ENCODE measurements around the gene ACSF2. TPM values are rescaled to one million over a fixed set of nuclear protein-coding genes. Genes with fewer than 3 reads are reported as not detected.

The ACSF2 gene
- total and polyA plus RNA-seq, 4 donors, result 10.1 to 50.7 (median 24.0) TPM

- H3K27me3 ChIP-seq (ENCODE audit: control insufficient read depth, insufficient read depth, low read length), result no peaks in the 10 kb centered on the region
- no peaks in the 10 kb centered on the region for H3K36me3 ChIP-seq (ENCODE audit: control insufficient read depth, insufficient read depth, low read length)
- H3K27ac ChIP-seq (ENCODE audit: low read depth, low read length), result no peak overlapping the region
- DNase-seq (ENCODE audit: low read depth in 4 of 6, low spot score in 6 of 6), result no peak
- WGBS (ENCODE audit: insufficient coverage), result 83% methylated on average over 1 of the region's 1 CpG
- no peaks in the 10 kb centered on the region for H3K9me3 ChIP-seq (ENCODE audit: control insufficient read depth, insufficient read depth, low read length)
- no peaks in the 10 kb centered on the region for H3K4me1 ChIP-seq (ENCODE audit: control insufficient read depth, insufficient read depth, low read length)
- no peak overlapping the region for H3K4me3 ChIP-seq (ENCODE audit: low read depth, low read length)
These were observed 19.8 kb downstream of the ACSF2 start for GRCh38 chr17:50445730-50446325.

DNA sequence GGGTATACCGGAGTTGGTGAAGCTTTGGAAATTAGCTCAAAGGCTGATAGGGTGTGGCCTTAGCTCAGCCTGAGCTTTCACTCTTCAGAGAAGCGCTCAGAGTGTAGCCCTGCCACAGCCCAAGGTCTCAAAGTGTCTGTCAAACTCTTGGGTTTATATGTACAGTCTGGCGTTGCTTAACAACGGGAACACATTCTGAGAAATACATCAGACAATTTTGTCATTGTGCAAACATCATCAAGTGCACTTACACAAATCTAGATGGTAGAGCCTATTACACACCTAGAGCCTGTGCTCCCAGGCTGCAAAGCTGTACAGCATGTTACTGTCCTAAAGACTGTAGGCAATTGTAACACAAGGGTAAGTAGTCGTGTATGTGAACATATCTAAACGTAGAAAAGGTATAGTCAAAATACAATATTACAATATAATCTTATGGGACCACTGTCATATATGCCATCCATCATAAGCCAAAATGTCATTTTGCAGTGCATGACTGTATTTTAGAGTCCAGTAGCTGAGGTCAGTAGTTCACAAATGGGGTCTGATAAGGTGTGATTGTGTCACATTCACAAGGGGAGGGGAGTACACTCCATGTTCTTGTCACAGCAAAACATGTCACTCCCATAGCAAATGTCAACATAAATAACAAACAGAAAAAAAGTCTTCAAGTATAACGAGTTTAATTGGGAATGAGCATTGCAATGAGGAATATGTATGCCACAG lies 22.0 kb downstream of the ACSF2 start:
- H3K27me3 ChIP-seq (ENCODE audit: control insufficient read depth, insufficient read depth, low read length), result no peaks in the 10 kb centered on the region
- DNase-seq (ENCODE audit: low read depth in 4 of 6, low spot score in 6 of 6), result no peak
- 93% methylated on average over 4 of the region's 7 CpGs for WGBS (ENCODE audit: insufficient coverage)

DNA sequence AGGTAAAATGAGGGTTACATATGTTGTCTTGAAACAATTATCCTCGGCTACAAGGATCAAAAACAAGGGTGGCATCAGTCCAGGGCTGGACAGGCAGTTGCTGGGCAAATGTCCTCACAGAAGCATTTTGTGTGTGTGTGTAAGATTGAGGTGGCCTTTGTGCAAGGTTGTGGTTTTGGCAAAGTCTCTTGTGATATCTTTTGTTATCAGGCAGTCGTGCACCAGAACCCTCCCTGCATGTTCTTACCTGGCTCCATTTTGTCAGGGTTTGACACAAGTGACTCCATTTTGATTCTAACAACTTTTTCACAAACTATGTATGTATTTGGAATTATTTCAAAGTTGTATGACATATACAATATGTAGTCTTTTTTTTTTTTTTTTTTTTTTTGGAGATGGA lies 22.6 kb downstream of the ACSF2 start:
- no peaks in the 10 kb centered on the region for H3K9me3 ChIP-seq (ENCODE audit: control insufficient read depth, insufficient read depth, low read length)
- H3K36me3 ChIP-seq (ENCODE audit: control insufficient read depth, insufficient read depth, low read length), result no peaks in the 10 kb centered on the region
- H3K4me1 ChIP-seq (ENCODE audit: control insufficient read depth, insufficient read depth, low read length), result no peaks in the 10 kb centered on the region
- 67% methylated on average over 1 of the region's 2 CpGs for WGBS (ENCODE audit: insufficient coverage)
- H3K27ac ChIP-seq (ENCODE audit: low read depth, low read length), result no peak overlapping the region
- no peak for DNase-seq (ENCODE audit: low read depth in 4 of 6, low spot score in 6 of 6)
- no peak overlapping the region for H3K4me3 ChIP-seq (ENCODE audit: low read depth, low read length)
- no peaks in the 10 kb centered on the region for H3K27me3 ChIP-seq (ENCODE audit: control insufficient read depth, insufficient read depth, low read length)

More for the DNA sequence above, 22.0 kb downstream of the ACSF2 start:
- no peaks in the 10 kb centered on the region for H3K4me1 ChIP-seq (ENCODE audit: control insufficient read depth, insufficient read depth, low read length)
- no peak overlapping the region for H3K4me3 ChIP-seq (ENCODE audit: low read depth, low read length)
- H3K27ac ChIP-seq (ENCODE audit: low read depth, low read length), result no peak overlapping the region
- H3K9me3 ChIP-seq (ENCODE audit: control insufficient read depth, insufficient read depth, low read length), result no peaks in the 10 kb centered on the region
- no peaks in the 10 kb centered on the region for H3K36me3 ChIP-seq (ENCODE audit: control insufficient read depth, insufficient read depth, low read length)

- 76% methylated on average over 6 of the region's 7 CpGs for WGBS (ENCODE audit: insufficient coverage)
- Histone ChIP-seq H3K27ac (ENCODE audit: low read depth, low read length) (no peak overlapping the region), H3K4me1 (ENCODE audit: control insufficient read depth, insufficient read depth, low read length) (no peaks in the 10 kb centered on the region), H3K27me3 (ENCODE audit: control insufficient read depth, insufficient read depth, low read length) (no peaks in the 10 kb centered on the region), H3K36me3 (ENCODE audit: control insufficient read depth, insufficient read depth, low read length) (no peaks in the 10 kb centered on the region), H3K4me3 (ENCODE audit: low read depth, low read length) (no peak overlapping the region), H3K9me3 (ENCODE audit: control insufficient read depth, insufficient read depth, low read length) (no peaks in the 10 kb centered on the region)
- DNase-seq (ENCODE audit: low read depth in 4 of 6, low spot score in 6 of 6), result no peak
These were observed 26.1 kb downstream of the ACSF2 start for GRCh38 chr17:50451943-50452629.

DNA sequence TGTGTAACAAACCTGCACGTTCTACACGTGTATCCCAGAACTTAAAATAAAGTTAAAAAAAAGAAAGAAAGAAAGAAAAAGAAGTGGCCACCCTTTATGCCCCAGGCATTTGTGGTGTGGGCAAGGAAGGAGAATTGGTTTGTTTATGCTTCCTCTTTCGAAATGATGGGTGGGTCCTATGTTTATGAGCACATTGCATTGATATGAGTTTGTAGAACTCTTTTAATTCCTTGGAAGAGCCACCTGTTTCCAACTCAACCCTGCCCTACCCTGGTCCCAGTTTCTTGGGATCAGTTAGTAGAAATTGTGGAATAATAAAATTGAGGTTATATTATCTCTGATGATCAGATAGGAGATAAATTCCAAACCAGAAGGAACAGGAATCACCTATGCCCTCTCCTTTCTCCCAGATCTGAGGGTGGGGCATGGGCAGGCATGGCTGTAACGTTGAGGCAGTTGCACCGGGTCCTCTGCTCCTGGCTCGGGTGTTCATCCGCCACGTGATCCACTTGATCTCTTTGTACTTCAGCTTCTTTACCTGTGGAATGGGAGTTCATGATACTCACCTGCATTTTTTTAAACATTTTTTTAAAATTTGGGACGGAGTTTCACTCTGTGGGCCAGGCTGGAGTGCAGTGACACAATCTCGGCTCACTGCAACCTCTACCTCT lies 26.7 kb downstream of the ACSF2 start:
- H3K27ac ChIP-seq (ENCODE audit: low read depth, low read length), result no peak overlapping the region
- no peaks in the 10 kb centered on the region for H3K27me3 ChIP-seq (ENCODE audit: control insufficient read depth, insufficient read depth, low read length)
- H3K36me3 ChIP-seq (ENCODE audit: control insufficient read depth, insufficient read depth, low read length), result no peaks in the 10 kb centered on the region
- H3K4me3 ChIP-seq (ENCODE audit: low read depth, low read length), result no peak overlapping the region
- 100% methylated on average over 2 of the region's 10 CpGs for WGBS (ENCODE audit: insufficient coverage)
- no peaks in the 10 kb centered on the region for H3K4me1 ChIP-seq (ENCODE audit: control insufficient read depth, insufficient read depth, low read length)
- H3K9me3 ChIP-seq (ENCODE audit: control insufficient read depth, insufficient read depth, low read length), result no peaks in the 10 kb centered on the region
- DNase-seq (ENCODE audit: low read depth in 4 of 6, low spot score in 6 of 6), result no peak

- 100% methylated on average over 2 of the region's 3 CpGs for WGBS (ENCODE audit: insufficient coverage)
- no peak overlapping the region for H3K4me3 ChIP-seq (ENCODE audit: low read depth, low read length)
- no peak overlapping the region for H3K27ac ChIP-seq (ENCODE audit: low read depth, low read length)
These were observed 27.9 kb downstream of the ACSF2 start for GRCh38 chr17:50453901-50454300.

DNA sequence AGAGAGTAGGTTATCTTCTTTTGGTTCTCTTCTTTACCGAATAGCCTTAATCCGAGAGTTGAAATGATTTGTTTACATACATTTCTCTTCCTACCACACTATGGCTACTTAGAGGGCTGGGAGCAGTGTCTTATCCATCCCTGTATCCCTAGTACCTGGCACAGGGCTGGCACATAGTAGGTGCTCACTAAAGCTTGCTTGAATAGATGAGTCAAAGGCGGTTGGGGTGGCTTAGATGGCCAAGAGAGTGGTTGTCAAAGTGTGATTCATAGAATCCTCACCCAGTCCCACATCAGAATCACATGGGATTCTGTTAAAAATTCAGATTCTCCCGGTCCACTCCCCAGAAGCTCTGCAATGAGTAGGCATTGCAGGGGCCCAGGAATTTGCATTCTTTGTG lies 31.6 kb downstream of the ACSF2 start:
- Histone ChIP-seq H3K9me3 (ENCODE audit: control insufficient read depth, insufficient read depth, low read length) (no peaks in the 10 kb centered on the region), H3K27me3 (ENCODE audit: control insufficient read depth, insufficient read depth, low read length) (no peaks in the 10 kb centered on the region), H3K4me3 (ENCODE audit: low read depth, low read length) (no peak overlapping the region), H3K4me1 (ENCODE audit: control insufficient read depth, insufficient read depth, low read length) (no peaks in the 10 kb centered on the region), H3K27ac (ENCODE audit: low read depth, low read length) (no peak overlapping the region), H3K36me3 (ENCODE audit: control insufficient read depth, insufficient read depth, low read length) (peaks cover 15% of the 10 kb centered on the region)
- 100% methylated on average over 1 of the region's 4 CpGs for WGBS (ENCODE audit: insufficient coverage)
- DNase-seq (ENCODE audit: low read depth in 4 of 6, low spot score in 6 of 6), result no peak

More at GRCh38 chr17:50453901-50454300, 27.9 kb downstream of the ACSF2 start:
- DNase-seq (ENCODE audit: low read depth in 4 of 6, low spot score in 6 of 6), result no peak
- Histone ChIP-seq H3K4me1 (ENCODE audit: control insufficient read depth, insufficient read depth, low read length) (no peaks in the 10 kb centered on the region), H3K27me3 (ENCODE audit: control insufficient read depth, insufficient read depth, low read length) (no peaks in the 10 kb centered on the region), H3K9me3 (ENCODE audit: control insufficient read depth, insufficient read depth, low read length) (no peaks in the 10 kb centered on the region), H3K36me3 (ENCODE audit: control insufficient read depth, insufficient read depth, low read length) (no peaks in the 10 kb centered on the region)

- Histone ChIP-seq H3K4me1 (ENCODE audit: control insufficient read depth, insufficient read depth, low read length) (no peaks in the 10 kb centered on the region), H3K27me3 (ENCODE audit: control insufficient read depth, insufficient read depth, low read length) (no peaks in the 10 kb centered on the region), H3K27ac (ENCODE audit: low read depth, low read length) (no peak overlapping the region), H3K4me3 (ENCODE audit: low read depth, low read length) (no peak overlapping the region), H3K36me3 (ENCODE audit: control insufficient read depth, insufficient read depth, low read length) (peaks cover 19% of the 10 kb centered on the region), H3K9me3 (ENCODE audit: control insufficient read depth, insufficient read depth, low read length) (no peaks in the 10 kb centered on the region)
- 45% methylated on average over 3 of the region's 3 CpGs for WGBS (ENCODE audit: insufficient coverage)
- no peak for DNase-seq (ENCODE audit: low read depth in 4 of 6, low spot score in 6 of 6)
These were observed 32.3 kb downstream of the ACSF2 start for GRCh38 chr17:50458270-50458669.

DNA sequence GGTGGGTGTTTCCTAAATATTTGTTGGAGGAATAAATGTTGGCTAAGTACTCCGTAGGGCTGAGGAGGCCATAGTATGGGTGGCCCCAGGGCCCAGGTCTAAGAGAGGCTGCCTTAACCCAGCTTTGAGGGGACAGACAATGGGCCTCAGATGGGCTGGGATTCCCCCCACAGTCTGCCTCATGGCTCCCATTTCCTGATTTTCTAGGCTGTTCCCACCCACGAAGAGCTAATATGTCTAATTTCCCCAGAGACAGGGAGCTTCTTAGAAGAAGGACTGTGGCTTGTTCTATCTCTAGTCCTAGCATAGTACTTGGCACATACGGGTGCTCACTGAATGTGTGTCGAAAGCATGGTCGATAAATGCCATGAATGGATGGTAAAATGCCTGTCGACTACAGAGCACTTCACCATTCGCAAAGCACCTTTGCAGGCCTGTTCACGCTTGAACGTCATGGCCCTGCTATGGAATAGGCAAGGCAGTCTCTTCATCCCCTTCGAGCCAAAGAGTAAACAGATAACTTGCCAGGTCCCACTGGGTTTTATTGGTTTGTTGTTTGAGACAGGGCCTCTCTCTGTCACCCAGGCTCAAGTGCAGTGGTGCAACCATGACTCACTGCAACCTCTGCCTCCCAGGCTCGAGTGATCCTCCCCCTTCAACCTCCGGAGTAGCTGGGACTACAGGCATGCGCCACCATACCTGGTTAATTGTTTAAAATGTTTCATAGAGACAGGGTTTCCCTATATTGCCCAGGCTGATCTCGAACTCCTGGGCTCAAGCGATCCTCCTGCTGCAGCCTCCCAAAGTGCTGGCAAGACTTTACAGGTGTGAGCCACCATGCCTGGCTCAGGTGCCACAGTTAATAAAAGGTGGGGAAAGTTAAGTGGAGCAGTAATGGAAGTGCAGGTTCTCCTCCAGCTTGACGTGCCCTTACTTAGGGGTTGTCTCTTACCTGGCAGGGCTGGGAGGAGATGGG lies 33.0 kb downstream of the ACSF2 start:
- Histone ChIP-seq H3K36me3 (ENCODE audit: control insufficient read depth, insufficient read depth, low read length) (peaks cover 19% of the 10 kb centered on the region), H3K4me1 (ENCODE audit: control insufficient read depth, insufficient read depth, low read length) (no peaks in the 10 kb centered on the region), H3K27me3 (ENCODE audit: control insufficient read depth, insufficient read depth, low read length) (no peaks in the 10 kb centered on the region), H3K4me3 (ENCODE audit: low read depth, low read length) (no peak overlapping the region), H3K27ac (ENCODE audit: low read depth, low read length) (no peak overlapping the region), H3K9me3 (ENCODE audit: control insufficient read depth, insufficient read depth, low read length) (no peaks in the 10 kb centered on the region)
- 91% methylated on average over 11 of the region's 16 CpGs for WGBS (ENCODE audit: insufficient coverage)
- DNase-seq (ENCODE audit: low read depth in 4 of 6, low spot score in 6 of 6), result no peak

Data from spinal cord (tissue), 10 donors.